Right lobe of liver (tissue), 6 donors: ENCODE data around the gene TMEM233. TPM values are rescaled to one million over a fixed set of nuclear protein-coding genes. Genes with fewer than 3 reads are reported as not detected.

Source experiments
- ATAC-seq, 4 donors: fragments of 200-7000 bp; cut with Tn5 transposase; one replicate each; pipeline ENCODE4 v1.9.1; 2020; ENCODE audit warnings: mild to moderate bottlenecking in 4 of 4, moderate library complexity in 4 of 4
- DNase-seq, 3 donors: peaks; one replicate each; pipeline ENCODE4 v3.0.0-alpha.2; 2020
- H3K27ac ChIP-seq, 3 donors: fragments of 200-600 bp; one replicate each; pipeline ENCODE4 v1.8.0; 2022
- H3K27me3 ChIP-seq, 2 donors: fragments of 200-600 bp; one replicate each; pipeline ENCODE4 v1.8.0; 2022
- H3K36me3 ChIP-seq, 4 donors: fragments of 200-600 bp; sonication (generic) in 1 of 4; one replicate each; pipeline versions ENCODE4 v1.5.1 to v1.8.0; 2017 to 2022; ENCODE audit warnings: control low read depth in 1 of 4
- H3K4me1 ChIP-seq, 4 donors: fragments of 200-600 bp; sonication (generic) in 1 of 4; one replicate each; pipeline versions ENCODE4 v1.5.1 to v1.8.0; 2017 to 2022; ENCODE audit warnings: control low read depth in 1 of 4
- H3K4me3 ChIP-seq, 3 donors: fragments of 200-600 bp; one replicate each; pipeline ENCODE4 v1.8.0; 2022
- H3K9me3 ChIP-seq, 4 donors: fragments of 200-600 bp; sonication (generic) in 1 of 4; one replicate each; pipeline versions ENCODE4 v1.5.1 to v1.8.0; 2017 to 2022; ENCODE audit warnings: control low read depth in 1 of 4
- CTCF ChIP-seq, 4 donors: fragments of 200-600 bp in 3 of 4; fragments of 450-650 bp in 1 of 4; IDR thresholded peaks; one replicate each; pipeline versions ENCODE4 v1.5.1 to v1.8.0; 2016 to 2022; ENCODE audit warnings: antibody characterized with exemption in 4 of 4, mild to moderate bottlenecking in 2 of 4
- POLR2A ChIP-seq: fragments of 450-650 bp; IDR thresholded peaks from one replicate; pipeline ENCODE4 v1.6.1; 2017; ENCODE audit warnings: antibody characterized with exemption, mild to moderate bottlenecking
- WGBS: methylation state at CpG from one replicate; pipeline ENCODE4 v1.1.6; 2018; ENCODE audit warnings: low coverage, low lambda C conversion rate; ENCODE audit not compliant: insufficient coverage; ENCODE audit errors: missing lambda C conversion rate; 5-methylcytosine and 5-hydroxymethylcytosine counted together
- intact Hi-C, 2 donors: fragments of 100-400 bp; cut with DNase I; formaldehyde crosslinking; loops; one replicate each; pipeline versions ENCODE4 v1.11.2 to v1.14.1; 2022
- total RNA-seq, 6 experiments: library from RNA; depleted of rRNA in 2 of 6; stranded (reverse); fragments of >200 nt in 2 of 6; fragmentation: NEBNext Ultra II Directional in 3 of 6; extraction: Animal tissue kit (Norgen Biotek cat#: 25700) in 3 of 6; gene quantifications; one replicate each; pipeline versions ENCODE4 v1.1.0 to v1.2.4, GENCODE V29; 2016 to 2023
- donor health status: DM: no; HTN: yes; CAD: no.
- donor health status: DM: no; HTN: no; CAD: no.
- donor health status: DM: no; HTN: no; CAD: no.
- donor health status: DM: no; HTN: yes; CAD: no.
- donor health status: DM: no; HTN: yes; CAD: no.

TMEM233 gene
- total RNA-seq, 6 experiments from 2014 or later, result 0.09 to 0.40 (median 0.21) TPM; not detected in 2

- 83% methylated on average over 2 of the region's 7 CpGs for WGBS
- Histone ChIP-seq H3K27ac (no peak overlapping the region), H3K27me3 (no peaks in the 10 kb centered on the region), H3K4me3 (no peak overlapping the region), H3K9me3 (no peaks in the 10 kb centered on the region), H3K36me3 (no peaks in the 10 kb centered on the region), H3K4me1 (peaks cover 0 to 17% (median 6%) of the 10 kb centered on the region in 4 donors)
- intact Hi-C loops, result no loop called here
- ATAC-seq (no peak), DNase-seq (no peak)
- TF ChIP-seq CTCF (IDR thresholded peaks at IDR 0.05), result no peak
- no peak for TF ChIP-seq POLR2A
Measured at GRCh38 chr12:119630223-119630780, 36.7 kb downstream of the TMEM233 start.

GRCh38 chr12:119630962-119631550, 37.5 kb downstream of the TMEM233 start:
- Histone ChIP-seq H3K27me3 (no peaks in the 10 kb centered on the region), H3K4me1 (peaks cover 0 to 17% (median 6%) of the 10 kb centered on the region in 4 donors), H3K36me3 (no peaks in the 10 kb centered on the region), H3K9me3 (no peaks in the 10 kb centered on the region), H3K27ac (no peak overlapping the region), H3K4me3 (no peak overlapping the region)
- TF ChIP-seq POLR2A (no peak), CTCF (IDR thresholded peaks at IDR 0.05) (no peak)
- DNase-seq, result no peak
- no peak for ATAC-seq
- intact Hi-C loops, result no loop called here
- WGBS, result 89% methylated on average over 1 of the region's 1 CpG

GRCh38 chr12:119631930-119632678, 38.5 kb downstream of the TMEM233 start:
- no peaks in the 10 kb centered on the region for H3K36me3 ChIP-seq

GRCh38 chr12:119634743-119635142, 41.2 kb downstream of the TMEM233 start:
- H3K27ac ChIP-seq, result no peak overlapping the region
- no peak for TF ChIP-seq POLR2A
- no peak for TF ChIP-seq CTCF (IDR thresholded peaks at IDR 0.05)
- H3K9me3 ChIP-seq, result no peaks in the 10 kb centered on the region
- H3K4me1 ChIP-seq, result no peaks in the 10 kb centered on the region
- ATAC-seq, result no peak
- no peaks in the 10 kb centered on the region for H3K27me3 ChIP-seq
- H3K4me3 ChIP-seq, result no peak overlapping the region
- DNase-seq, result no peak
- intact Hi-C loops, result no loop called here
- no peaks in the 10 kb centered on the region for H3K36me3 ChIP-seq
- 44% methylated on average over 6 of the region's 6 CpGs for WGBS

More at GRCh38 chr12:119631930-119632678, 38.5 kb downstream of the TMEM233 start:
- 78% methylated on average over 4 of the region's 4 CpGs for WGBS
- DNase-seq, result no peak
- peaks cover 0 to 10% (median 4%) of the 10 kb centered on the region in 4 donors for H3K4me1 ChIP-seq
- no peak for ATAC-seq
- intact Hi-C loops, result no loop called here
- TF ChIP-seq POLR2A (no peak), CTCF (IDR thresholded peaks at IDR 0.05) (no peak)
- no peak overlapping the region for H3K27ac ChIP-seq
- no peaks in the 10 kb centered on the region for H3K27me3 ChIP-seq
- no peak overlapping the region for H3K4me3 ChIP-seq
- no peaks in the 10 kb centered on the region for H3K9me3 ChIP-seq
